Measurements from ENCODE around the gene CHERP. TPM values are rescaled to one million over a fixed set of nuclear protein-coding genes. Genes with fewer than 3 reads are reported as not detected.

CHERP gene
- total RNA-seq, 1 donor from 2014 or later = 92.0 TPM

GRCh38 chr19:16585094-16585801 lies 43.0 kb upstream of the CHERP start:
- Mint-ChIP-seq H3K4me1 (ENCODE audit: low read depth) (peaks cover 74% of the 10 kb centered on the region), H3K36me3 (ENCODE audit: low read depth) (peaks cover 3% of the 10 kb centered on the region), H3K27me3 (ENCODE audit: insufficient read depth) (no peaks in the 10 kb centered on the region), H3K27ac (peak overlapping the region; percentile 90), H3K9me3 (no peaks in the 10 kb centered on the region), H3K4me3 (peak overlapping the region; percentile 87)
- DNase-seq (ENCODE audit: low spot score) = no peak
- intact Hi-C loops (cut with micrococcal nuclease) = loop anchor here (5.0 kb wide), 2 partner anchors 508 to 542 kb away; partner anchors contain the start of gene TPM4

- H3K27ac Mint-ChIP-seq = peak overlapping the region; percentile 90
- H3K36me3 Mint-ChIP-seq (ENCODE audit: low read depth) = peaks cover 3% of the 10 kb centered on the region
- no peaks in the 10 kb centered on the region for H3K9me3 Mint-ChIP-seq
- H3K4me3 Mint-ChIP-seq = peak overlapping the region; percentile 87
- H3K27me3 Mint-ChIP-seq (ENCODE audit: insufficient read depth) = no peaks in the 10 kb centered on the region
- peak; percentile 88 for DNase-seq (ENCODE audit: low spot score)
- intact Hi-C loops (cut with micrococcal nuclease) = loop anchor here (1.0 to 5.0 kb wide), 7 partner anchors 10 to 543 kb away; partner anchors contain the start of genes CHERP, MED26, SLC35E1 and SMIM7
- H3K4me1 Mint-ChIP-seq (ENCODE audit: low read depth) = peaks cover 73% of the 10 kb centered on the region
These were observed 42.2 kb upstream of the CHERP start for GRCh38 chr19:16584248-16585093.

- H3K9me3 Mint-ChIP-seq = no peaks in the 10 kb centered on the region
- no peak for DNase-seq (ENCODE audit: low spot score)
- peaks cover 57% of the 10 kb centered on the region for H3K4me1 Mint-ChIP-seq (ENCODE audit: low read depth)
- H3K27ac Mint-ChIP-seq = peak overlapping the region; percentile 90
- H3K27me3 Mint-ChIP-seq (ENCODE audit: insufficient read depth) = no peaks in the 10 kb centered on the region
- H3K36me3 Mint-ChIP-seq (ENCODE audit: low read depth) = peaks cover 6% of the 10 kb centered on the region
- intact Hi-C loops (cut with micrococcal nuclease) = no loop called here
- H3K4me3 Mint-ChIP-seq = peak overlapping the region; percentile 5
These were observed 40.4 kb upstream of the CHERP start for GRCh38 chr19:16582486-16583261.

DNA sequence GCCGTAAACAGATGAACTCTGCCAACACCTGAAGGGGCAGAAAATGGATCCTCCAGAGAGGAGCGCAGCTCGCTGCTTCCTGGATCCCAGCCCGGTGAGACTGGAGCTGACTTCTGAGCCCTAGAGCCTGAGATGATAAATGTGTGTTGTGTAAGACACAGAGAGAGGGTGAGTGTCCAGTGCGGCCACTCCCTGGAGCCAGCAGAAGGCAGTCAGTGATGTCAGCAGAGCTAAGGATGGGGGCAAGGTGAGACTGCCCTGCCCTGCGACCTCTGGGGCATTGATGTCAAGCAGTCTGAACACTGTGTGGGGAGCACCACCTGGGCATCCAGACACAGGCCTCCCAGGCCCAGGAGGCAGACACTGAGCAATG lies 39.7 kb upstream of the CHERP start:
- Mint-ChIP-seq H3K4me1 (ENCODE audit: low read depth) (peaks cover 50% of the 10 kb centered on the region), H3K27me3 (ENCODE audit: insufficient read depth) (no peaks in the 10 kb centered on the region), H3K36me3 (ENCODE audit: low read depth) (peaks cover 6% of the 10 kb centered on the region), H3K27ac (peak overlapping the region; percentile 48), H3K9me3 (no peaks in the 10 kb centered on the region), H3K4me3 (no peak overlapping the region)
- intact Hi-C loops (cut with micrococcal nuclease) = no loop called here
- no peak for DNase-seq (ENCODE audit: low spot score)

GRCh38 chr19:16581145-16581970 lies 39.1 kb upstream of the CHERP start:
- Mint-ChIP-seq H3K27ac (peak overlapping the region; percentile 48), H3K9me3 (no peaks in the 10 kb centered on the region), H3K36me3 (ENCODE audit: low read depth) (peaks cover 7% of the 10 kb centered on the region), H3K4me3 (no peak overlapping the region), H3K4me1 (ENCODE audit: low read depth) (peaks cover 48% of the 10 kb centered on the region), H3K27me3 (ENCODE audit: insufficient read depth) (no peaks in the 10 kb centered on the region)
- intact Hi-C loops (cut with micrococcal nuclease) = no loop called here
- DNase-seq (ENCODE audit: low spot score) = no peak

DNA sequence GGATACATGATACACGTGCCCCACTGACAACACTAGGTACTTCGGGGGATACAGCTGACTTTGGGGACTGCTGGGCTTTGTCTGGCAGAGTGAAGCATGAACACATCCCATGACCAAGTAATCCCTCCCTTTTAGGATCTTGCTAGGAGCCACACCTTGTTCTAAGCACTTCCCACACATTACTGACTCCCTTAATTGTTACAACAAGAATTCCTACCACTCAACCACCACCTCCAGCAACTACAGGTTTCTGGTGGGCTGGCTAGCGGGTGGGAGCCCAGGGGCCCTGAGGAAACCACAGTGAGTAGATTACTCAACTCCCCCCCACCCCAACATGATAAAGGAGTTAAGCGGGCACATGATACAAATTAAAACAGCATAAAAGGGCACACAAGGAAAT lies 37.1 kb upstream of the CHERP start:
- H3K27ac Mint-ChIP-seq = no peak overlapping the region
- intact Hi-C loops (cut with micrococcal nuclease) = no loop called here
- peaks cover 41% of the 10 kb centered on the region for H3K4me1 Mint-ChIP-seq (ENCODE audit: low read depth)
- H3K4me3 Mint-ChIP-seq = no peak overlapping the region
- DNase-seq (ENCODE audit: low spot score) = no peak
- H3K9me3 Mint-ChIP-seq = no peaks in the 10 kb centered on the region
- peaks cover 15% of the 10 kb centered on the region for H3K36me3 Mint-ChIP-seq (ENCODE audit: low read depth)
- no peaks in the 10 kb centered on the region for H3K27me3 Mint-ChIP-seq (ENCODE audit: insufficient read depth)

GRCh38 chr19:16577531-16577985 lies 35.3 kb upstream of the CHERP start:
- intact Hi-C loops (cut with micrococcal nuclease) = no loop called here
- DNase-seq (ENCODE audit: low spot score) = no peak
- peaks cover 41% of the 10 kb centered on the region for H3K4me1 Mint-ChIP-seq (ENCODE audit: low read depth)
- no peak overlapping the region for H3K27ac Mint-ChIP-seq
- no peak overlapping the region for H3K4me3 Mint-ChIP-seq
- peaks cover 28% of the 10 kb centered on the region for H3K36me3 Mint-ChIP-seq (ENCODE audit: low read depth)
- no peaks in the 10 kb centered on the region for H3K27me3 Mint-ChIP-seq (ENCODE audit: insufficient read depth)
- H3K9me3 Mint-ChIP-seq = no peaks in the 10 kb centered on the region

GRCh38 chr19:16576690-16577530 lies 34.7 kb upstream of the CHERP start:
- DNase-seq (ENCODE audit: low spot score) = no peak
- Mint-ChIP-seq H3K27me3 (ENCODE audit: insufficient read depth) (no peaks in the 10 kb centered on the region), H3K4me1 (ENCODE audit: low read depth) (peaks cover 42% of the 10 kb centered on the region), H3K9me3 (no peaks in the 10 kb centered on the region), H3K27ac (no peak overlapping the region), H3K36me3 (ENCODE audit: low read depth) (peaks cover 30% of the 10 kb centered on the region), H3K4me3 (no peak overlapping the region)
- intact Hi-C loops (cut with micrococcal nuclease) = no loop called here

GRCh38 chr19:16575861-16576689 lies 33.8 kb upstream of the CHERP start:
- intact Hi-C loops (cut with micrococcal nuclease) = no loop called here
- no peak for DNase-seq (ENCODE audit: low spot score)
- Mint-ChIP-seq H3K9me3 (no peaks in the 10 kb centered on the region), H3K36me3 (ENCODE audit: low read depth) (peaks cover 27% of the 10 kb centered on the region), H3K4me1 (ENCODE audit: low read depth) (peaks cover 48% of the 10 kb centered on the region), H3K27ac (no peak overlapping the region), H3K4me3 (no peak overlapping the region), H3K27me3 (ENCODE audit: insufficient read depth) (no peaks in the 10 kb centered on the region)

DNA sequence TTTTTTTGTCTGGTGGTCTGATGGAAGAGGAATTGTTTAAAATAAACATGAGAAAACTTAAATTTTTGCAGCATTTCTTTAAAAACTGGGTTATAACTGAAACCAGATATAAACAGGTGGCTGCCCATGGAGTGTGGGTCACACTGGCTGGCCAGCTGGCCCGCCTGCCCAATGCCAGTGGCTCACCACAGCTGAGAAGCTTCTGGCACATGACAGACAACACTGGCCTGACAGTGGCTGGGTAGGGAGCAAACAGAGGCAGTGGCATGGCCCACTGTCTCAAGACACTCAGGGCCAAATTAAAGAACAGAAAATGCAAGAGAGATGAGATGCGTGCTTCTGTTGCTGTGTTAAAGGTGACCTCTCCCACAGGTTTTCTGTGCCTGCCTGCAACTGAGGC lies 33.0 kb upstream of the CHERP start:
- intact Hi-C loops (cut with micrococcal nuclease) = no loop called here
- Mint-ChIP-seq H3K4me3 (peak overlapping the region; percentile 0), H3K9me3 (no peaks in the 10 kb centered on the region), H3K36me3 (ENCODE audit: low read depth) (peaks cover 27% of the 10 kb centered on the region), H3K27me3 (ENCODE audit: insufficient read depth) (no peaks in the 10 kb centered on the region), H3K27ac (peak overlapping the region; percentile 66), H3K4me1 (ENCODE audit: low read depth) (peaks cover 50% of the 10 kb centered on the region)
- DNase-seq (ENCODE audit: low spot score) = no peak

DNA sequence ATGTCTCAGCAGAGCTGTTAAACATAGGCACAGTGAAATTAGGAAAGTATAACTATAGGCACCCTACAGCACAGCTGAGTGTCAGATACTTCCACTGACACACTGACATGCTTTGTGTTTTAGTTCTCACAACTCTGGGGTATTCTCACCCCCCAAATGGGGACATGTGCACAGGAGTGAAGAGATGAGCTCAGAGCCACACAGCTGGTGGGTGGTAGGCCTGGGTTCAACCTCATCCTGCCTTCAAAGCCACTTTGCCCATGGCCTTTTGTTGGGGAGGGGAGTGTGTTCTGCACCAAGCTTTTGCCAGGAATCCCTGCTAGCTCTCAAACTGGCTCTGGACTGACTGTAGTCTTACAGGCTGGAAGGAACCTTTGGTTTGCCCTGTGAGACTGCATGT lies 31.7 kb upstream of the CHERP start:
- intact Hi-C loops (cut with micrococcal nuclease) = loop anchor here (2.0 to 5.0 kb wide), 2 partner anchors 21 to 102 kb away; partner anchors contain the start of gene EPS15L1
- DNase-seq (ENCODE audit: low spot score) = no peak
- H3K36me3 Mint-ChIP-seq (ENCODE audit: low read depth) = peaks cover 36% of the 10 kb centered on the region
- no peaks in the 10 kb centered on the region for H3K9me3 Mint-ChIP-seq
- no peaks in the 10 kb centered on the region for H3K27me3 Mint-ChIP-seq (ENCODE audit: insufficient read depth)
- H3K27ac Mint-ChIP-seq = peak overlapping the region; percentile 97
- peak overlapping the region; percentile 98 for H3K4me3 Mint-ChIP-seq
- peaks cover 51% of the 10 kb centered on the region for H3K4me1 Mint-ChIP-seq (ENCODE audit: low read depth)
